Activated CD8-positive, alpha-beta memory T cell treated with anti-CD3 and anti-CD28 coated beads, Interleukin-2, amount 50 U/mL, for 1 hour (primary cell): Measurements from ENCODE around the gene CPEB3.
"Not testable (repeated sequence)": the region's sequence is repeated elsewhere in the genome, so short reads cannot be mapped to it uniquely, and the experiment has no call there.

Experiments used
- DNase-seq: peaks from one replicate; pipeline ENCODE4 v3.0.0-alpha.2; 2020; ENCODE audit errors: extremely low read depth

The CPEB3 gene

DNA sequence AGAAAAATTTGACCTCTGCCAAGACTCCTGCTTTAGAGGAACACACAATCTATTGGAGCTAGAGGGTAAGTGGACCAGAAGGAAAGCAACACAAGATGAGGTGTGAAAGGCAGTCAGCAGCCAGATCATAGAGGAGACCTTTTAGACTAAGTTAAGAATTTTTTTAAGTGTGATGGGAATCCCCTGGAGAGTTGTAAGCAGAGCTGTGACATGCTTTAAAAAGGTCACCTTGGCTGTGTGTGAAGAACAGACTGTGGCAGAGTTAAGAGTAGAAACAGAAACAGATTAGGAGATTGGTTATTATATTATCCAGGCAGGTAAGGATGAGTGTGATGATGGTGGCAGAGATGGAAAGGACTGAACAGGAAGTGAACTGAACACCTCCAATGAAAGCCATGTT lies 23.5 kb downstream of the CPEB3 start:
- DNase-seq, result no peak

DNA sequence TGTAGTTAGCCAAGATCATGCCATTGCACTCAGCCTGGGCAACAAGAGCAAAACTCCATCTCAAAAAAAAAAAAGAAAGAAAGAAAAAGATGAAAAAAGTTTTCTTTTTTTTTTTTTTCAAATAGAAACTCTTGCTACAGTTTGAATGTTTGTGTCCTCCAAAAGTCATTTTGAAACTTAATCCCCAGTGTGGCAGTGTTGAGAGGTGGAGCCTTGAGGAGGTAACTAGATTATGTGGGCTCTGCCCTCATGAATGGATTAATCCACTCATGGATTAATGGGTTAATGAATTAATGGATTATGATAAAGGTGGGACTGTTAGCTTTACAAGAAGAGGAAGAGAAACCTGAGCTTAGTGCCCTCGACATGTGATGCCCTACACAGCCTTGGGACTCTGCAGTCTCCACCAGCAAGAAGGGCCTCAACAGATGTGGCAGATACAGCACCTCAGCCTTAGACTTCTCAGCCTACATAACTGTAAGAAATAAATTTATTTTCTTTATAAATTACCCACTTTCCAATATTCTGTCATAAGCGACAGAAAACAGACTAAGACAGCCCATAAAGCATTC lies 25.1 kb downstream of the CPEB3 start:
- no peak for DNase-seq

DNA sequence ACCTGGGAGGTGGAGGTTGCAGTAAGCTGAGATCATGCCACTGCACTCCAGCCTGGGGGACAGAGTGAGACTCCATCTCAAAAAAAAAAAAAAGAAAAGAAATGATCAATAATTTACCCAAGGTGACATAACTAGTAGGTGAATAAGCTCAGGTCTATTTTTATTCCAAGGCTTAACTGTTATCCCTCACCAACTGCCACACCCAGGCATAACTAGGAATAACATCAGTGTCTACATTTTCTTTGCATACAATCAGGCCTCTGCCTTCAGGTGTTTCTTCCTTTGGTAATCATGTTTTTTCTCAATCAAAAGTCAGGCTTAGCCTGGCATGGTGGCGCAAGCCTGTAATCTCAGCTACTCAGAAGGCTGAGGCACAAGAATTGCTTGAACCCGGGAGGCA lies 26.6 kb downstream of the CPEB3 start:
- DNase-seq, result no peak

DNA sequence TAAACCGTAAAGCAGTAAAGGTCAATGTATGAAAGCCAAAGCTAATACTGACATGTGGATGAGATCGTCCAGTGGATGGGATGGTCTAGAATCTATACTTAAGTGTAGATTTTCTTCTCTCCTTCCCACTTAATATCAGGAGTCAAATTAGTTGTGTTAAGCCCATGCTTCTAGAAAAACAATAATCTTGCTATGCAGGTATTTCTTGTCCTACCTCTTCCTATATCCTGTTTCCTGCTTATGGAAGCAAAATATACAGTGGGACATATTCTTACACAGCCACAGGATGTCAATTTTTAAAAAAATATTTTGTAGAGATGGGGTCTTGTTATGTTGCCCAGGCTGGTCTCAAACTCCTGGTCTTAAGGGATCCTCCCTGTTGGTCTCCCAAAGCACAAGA lies 27.5 kb downstream of the CPEB3 start:
- no peak for DNase-seq

DNA sequence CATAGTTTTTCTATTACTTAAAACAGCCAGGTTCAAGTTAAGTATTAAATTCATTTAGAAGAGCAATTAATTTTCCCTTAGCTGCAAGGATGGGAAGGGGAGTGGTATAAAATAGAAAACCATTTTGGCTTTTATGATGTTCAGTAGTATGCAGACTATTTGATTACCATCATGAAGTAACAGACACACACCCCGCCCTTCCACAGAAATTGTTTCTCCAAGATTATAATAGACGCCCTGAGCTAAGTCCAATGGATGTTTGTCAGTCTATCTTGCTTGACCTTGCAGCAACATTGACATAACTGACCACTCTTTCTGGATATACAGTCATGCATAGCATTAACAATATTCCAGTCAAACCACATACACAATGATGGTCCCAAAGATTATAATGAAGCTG lies 42.3 kb downstream of the CPEB3 start:
- DNase-seq, result no peak

DNA sequence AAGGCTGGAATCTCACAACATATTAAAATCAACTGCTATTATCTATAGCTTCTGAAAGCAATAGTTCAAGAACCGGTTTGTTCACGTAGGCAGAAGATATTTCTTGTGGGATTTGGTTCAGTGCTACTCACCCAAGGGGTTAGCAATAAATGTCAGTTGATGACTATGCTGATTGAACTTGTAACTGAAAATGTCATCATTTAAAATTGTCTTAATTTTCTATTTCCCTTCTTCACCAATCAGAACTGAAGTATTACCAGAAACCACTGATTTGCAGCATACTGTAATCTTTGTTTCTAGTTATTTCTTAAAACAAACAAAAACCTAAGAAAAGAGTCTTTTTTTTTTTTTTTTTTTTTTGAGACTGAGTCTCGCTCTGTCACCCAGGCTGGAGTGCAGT lies 46.1 kb downstream of the CPEB3 start:
- DNase-seq, result no peak

DNA sequence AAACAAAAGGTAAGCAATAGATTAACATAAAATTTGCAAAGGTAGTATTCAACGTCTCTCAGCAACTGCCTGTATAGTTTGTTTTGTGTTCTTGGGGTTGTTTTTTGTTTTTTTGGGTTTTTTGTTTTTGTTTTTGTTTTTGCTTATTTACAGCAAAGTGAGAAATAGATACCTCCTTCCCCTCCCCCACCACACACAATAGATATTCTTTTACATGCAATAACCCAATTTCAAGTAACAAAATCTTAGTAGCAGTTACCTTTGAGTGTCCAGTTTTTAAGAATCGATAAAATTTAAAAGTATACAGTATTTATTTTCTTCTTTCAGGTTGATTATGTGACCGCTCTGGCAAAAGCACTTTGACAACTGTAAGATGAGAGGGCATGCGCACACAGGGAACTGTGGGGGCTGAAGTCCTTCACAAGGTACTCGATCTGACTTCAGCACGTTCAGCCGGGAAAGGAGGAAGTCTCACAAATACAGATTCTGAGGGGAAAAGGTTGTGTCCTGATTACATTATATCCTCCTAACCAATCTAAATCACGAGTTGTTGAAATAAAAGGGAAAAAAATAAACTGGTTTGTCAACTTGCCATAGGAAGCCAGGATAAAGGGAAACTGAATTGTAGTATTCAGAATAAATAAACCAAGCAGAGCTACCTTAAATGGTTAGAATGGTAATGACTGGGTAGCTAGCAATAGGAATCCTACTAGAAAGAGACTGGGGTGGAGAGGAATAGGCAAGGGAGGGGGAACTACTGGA lies 47.8 kb downstream of the CPEB3 start:
- no peak for DNase-seq

DNA sequence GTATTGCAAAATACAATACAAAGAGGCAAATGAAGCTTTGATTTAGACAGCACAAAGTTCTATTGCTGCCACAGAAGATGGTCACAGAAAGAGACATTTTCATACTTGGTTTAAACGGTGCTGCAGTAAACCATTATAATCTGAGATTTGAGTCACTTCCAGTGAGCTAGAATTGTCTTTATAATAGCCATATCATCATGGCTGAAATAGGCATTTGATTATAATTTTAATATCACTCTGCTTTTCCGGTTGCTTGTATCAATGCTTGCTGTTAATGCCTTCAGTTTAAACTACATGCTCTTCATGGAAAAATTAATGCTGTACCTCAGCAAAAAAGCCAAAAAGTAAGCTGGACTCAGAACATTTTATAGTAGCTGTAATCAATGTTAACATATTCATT lies 48.5 kb downstream of the CPEB3 start:
- DNase-seq, result no peak

DNA sequence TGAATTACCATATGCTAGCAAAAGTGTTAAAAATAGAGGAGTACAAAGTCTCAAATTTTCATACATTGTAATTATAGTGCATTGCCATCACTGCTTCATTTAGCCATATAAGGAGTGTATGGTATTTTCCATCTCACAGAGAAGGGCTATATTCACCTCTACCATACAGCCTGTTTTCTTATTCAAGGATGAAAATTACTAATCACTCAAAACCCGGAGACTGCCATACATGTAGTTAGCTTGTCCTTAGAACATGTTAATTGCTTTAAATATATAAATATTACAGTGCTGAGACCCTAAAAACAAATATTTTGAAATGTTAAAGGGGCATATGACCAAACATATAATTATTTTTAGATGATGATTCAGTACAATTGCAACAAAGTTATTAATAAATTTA lies 49.4 kb downstream of the CPEB3 start:
- DNase-seq, result no peak

DNA sequence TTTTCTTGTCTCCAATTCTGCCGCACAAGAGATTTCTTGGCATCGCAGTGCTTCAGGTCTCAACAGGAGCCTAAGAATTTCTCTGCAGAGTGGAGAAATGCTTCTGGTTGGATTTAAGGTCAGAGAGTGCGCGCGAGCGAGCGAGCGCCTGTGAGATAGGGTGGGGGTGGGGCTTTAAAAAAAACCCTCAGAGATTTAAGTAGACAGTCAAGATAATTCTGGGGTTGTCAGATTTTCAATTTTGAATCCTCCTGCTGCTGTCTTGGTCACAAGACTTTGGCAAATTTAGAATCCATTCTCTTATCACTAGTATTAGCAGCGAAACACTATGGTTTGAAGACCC lies 49.7 kb downstream of the CPEB3 start:
- no peak for DNase-seq

DNA sequence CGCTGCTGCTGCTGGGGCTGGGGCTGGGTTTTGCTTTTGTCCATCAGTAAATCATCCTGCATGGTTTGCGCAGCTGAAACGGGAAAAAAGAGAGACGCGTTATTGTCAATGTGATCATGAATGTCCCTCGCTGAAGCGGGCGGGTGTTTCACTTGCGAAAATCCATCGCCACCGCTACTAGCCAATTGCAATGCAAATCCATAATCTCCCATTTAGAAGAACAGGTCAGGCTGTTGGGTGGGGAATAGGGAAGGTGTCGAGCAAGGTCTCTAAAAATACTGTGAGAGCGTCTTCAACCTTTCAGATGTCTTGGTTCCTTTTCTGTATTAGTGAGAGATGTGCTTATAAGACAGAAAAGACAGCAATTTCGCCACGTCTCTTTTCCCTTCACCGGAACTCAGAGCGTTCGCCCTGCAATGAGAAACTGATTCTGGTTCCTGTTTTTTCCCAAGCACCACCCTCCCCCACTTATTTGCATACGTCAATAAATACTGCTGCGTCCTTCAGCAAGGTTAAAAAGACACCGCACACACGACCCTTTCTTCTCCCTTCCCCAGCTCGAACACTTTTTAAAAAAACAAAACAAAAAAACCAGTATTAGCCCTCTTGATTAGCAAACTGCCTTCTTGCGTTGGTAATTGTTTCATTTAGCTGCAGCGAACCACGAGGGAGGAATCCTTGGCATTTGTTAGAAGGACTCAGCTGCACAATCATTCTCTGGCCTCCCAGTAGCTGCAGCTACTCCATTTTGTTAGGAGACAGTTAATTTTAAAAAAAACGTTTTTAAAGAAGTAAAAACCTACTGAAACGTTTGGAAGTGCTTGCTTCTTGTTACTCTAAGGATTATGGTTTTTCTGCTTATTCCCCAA lies 50.4 kb downstream of the CPEB3 start:
- DNase-seq, result no peak

DNA sequence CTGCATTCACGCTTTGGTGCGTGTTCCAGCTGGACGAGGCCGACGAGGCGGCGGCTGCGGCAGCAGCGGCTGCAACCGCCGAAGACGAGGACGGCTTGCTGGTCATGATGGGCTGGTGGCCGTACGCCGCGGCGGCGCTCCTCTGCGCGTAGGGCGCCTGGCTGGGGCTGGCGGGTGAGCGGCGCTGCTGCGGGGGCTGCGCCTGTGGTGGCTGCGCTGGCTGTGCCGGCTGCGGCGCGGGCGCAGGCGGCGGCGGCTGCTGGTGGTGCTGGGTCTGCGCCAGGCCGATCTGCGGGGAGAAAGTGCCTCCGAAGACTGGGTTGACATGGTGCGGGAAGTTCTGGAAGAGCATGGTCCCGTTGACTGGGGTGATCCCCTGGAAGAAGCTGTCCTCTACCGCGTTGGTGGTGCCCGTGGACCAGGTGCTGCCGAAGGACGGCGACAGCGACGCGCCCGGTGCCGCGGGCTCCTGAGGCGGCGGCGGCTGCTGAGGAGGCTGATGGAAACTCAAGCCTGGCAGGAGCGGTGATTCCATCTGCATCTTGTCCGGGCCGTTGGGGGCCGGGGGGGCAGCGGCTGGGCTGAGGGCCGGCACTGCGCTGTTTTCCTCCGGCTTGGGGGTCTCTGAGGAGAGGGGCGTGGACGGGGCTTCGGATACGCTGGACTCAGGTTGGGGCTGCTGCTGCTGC lies 51.1 kb downstream of the CPEB3 start:
- no peak for DNase-seq

DNA sequence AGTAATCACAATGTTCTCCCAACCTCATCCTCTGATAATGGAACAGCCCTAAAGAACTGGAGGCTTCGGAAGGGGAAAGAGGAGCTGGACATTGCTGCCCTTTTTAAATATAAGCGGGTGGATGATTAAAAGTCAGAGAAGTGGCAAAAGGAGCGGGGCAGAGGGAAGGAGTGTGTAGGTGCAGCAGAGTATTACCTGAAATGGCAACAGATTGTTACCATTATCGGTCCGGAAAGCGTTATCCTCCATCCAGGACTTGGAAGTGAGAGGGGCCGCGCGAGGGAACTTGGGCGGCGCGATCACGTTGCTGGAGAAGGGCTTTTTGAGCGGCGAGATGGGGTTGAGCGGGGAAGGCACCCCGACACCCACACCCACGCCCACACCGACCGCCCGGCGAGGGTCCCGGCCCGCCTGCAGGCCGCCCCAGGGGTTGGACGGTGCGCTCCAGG lies 51.7 kb downstream of the CPEB3 start:
- no peak for DNase-seq

DNA sequence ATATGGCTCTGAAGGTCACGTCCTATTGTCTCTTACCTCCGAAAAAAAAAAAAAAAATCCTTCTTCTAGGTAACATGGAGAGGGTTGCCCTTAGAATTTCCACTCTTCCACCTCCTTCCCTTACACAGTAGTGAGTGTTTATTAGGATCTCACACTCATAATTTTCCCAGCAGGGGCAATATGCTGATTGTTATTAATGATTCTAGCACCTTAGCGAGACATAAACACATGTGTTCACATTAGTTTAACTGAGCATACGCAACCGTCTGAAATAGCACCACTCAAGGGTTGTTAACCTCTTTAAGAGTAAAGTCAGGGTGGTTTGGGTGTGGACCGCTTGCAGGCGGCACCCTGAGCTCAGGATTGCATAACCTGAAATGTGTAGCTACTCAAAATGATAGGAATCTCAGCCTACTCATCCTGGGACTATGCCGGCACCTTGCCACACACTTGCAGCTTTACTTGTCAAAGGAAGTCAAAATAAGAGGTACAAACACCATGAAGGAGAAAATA lies 52.2 kb downstream of the CPEB3 start:
- no peak for DNase-seq

DNA sequence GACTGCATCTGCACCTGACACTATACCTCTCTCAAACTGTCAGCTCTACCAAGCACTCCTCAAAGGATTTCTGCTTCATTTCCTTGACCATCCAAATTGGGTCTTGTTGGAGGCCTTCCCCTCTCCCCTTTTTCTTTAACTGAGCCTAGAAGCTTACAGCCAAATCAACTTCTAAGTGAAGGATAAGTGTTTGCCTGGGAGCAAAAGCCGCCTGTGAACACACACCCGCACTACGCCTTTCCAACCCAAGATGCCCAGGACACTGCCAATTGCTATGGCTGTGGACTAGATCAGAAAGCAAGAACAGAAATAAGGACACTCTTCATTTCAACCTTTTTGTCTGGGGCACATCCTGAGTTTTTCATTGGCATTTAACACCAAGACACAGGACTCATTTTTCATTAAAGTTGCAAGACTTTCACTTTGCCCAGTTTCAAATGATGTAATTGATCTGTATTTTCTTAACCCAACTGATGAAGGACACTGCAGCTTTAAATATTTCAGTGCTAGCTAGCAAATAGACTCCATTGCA lies 52.8 kb downstream of the CPEB3 start:
- no peak for DNase-seq

DNA sequence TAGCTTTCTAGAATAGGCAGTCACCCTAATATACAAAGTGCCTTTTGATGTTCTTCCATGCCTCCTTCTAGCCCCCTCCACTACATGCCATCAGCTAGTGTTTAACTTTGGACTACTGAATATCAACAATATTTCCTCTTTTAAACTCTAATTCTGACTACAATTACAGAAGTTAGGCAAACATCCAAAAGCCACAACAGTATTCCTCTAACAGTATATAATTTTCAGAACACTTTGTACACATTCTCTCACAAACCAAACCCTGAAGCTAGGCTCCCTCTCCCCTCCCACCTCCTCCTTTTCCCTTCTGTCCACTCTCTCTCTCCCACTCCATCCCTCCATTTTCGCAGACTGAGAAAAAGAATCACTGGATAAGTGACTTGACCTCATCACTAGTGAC lies 59.7 kb downstream of the CPEB3 start:
- DNase-seq, result no peak

DNA sequence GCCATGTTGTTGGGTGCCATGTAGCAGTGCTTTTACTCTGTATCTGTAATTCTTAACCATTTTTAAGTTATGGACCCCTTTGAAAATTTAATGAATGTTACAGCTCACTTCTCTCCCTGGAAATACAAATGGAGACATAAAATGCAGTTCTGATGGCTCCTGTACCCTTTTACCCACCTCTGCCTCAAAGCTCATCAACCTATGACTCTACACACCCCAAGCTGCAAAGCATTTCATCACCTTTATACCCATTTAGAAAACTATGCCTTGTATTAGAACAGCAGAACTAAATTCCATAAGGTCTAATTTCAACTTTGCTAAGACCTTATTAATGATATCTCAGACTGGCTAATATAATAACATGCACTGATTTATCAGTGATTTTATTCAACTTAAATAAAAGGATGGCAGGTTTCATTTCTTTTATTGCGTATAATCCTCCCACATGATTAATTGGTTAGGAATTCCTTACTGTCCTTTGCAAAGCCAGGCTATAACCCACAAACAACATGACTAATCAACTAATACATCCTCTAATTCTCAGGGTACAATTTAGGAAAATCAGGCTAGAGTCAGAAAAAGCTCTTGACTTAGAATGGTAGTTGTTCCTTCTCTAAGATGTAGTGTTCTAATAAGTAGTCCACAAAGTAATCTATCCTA lies 68.1 kb downstream of the CPEB3 start:
- no peak for DNase-seq

DNA sequence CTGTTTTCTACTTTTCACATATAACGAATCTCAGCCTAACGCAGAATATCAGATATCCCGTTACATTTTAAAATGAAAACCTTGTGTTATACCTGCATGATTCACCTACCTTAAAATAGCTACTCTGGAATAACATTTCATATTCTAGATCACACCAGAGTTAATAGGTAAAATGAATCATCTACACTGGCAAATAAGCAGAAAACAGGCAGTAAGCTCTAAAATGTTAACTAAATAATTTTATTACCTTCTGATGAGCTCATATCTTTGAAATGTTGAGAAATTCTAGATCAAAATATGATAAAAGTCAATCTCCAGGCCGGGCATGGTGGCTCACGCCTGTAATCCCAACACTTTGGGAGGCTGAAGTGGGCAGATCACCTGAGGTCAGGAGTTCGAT lies 71.3 kb downstream of the CPEB3 start:
- DNase-seq, result no peak

DNA sequence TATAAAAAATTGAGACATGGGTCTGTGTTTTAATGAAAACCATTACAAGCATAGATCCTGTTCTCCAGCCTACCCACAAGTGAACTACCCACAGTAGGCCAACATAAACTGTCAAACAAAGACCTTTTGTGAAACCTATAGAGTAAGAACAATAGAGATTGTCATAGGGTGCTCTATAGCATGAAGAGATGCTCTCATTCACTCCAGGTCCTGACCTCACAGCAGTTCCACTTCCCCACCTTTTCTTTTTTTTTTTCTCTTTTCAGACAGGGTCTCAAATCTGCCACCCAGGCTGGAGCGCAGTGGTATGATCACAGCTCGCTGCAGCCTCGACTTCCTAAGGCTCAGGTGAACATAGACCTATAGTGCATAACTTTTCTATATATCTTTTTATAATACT lies 72.3 kb downstream of the CPEB3 start:
- no peak for DNase-seq

DNA sequence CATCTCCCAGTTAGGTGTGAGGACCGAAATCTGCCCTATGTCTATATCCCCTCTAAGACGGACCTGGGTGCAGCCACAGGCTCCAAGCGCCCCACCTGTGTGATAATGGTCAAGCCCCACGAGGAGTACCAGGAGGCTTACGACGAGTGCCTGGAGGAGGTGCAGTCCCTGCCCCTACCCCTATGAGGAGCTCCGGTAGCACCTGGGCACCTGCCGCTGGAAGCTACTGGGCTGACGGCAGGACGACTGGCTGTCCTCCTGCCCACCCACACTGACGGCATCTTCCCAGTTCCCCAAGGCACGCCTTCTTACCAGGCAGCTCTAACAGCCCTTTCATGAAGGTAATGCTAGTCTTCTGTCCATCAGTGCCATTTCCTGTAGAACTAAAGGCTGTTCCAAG lies 74.3 kb downstream of the CPEB3 start:
- not testable (repeated sequence) for DNase-seq

DNA sequence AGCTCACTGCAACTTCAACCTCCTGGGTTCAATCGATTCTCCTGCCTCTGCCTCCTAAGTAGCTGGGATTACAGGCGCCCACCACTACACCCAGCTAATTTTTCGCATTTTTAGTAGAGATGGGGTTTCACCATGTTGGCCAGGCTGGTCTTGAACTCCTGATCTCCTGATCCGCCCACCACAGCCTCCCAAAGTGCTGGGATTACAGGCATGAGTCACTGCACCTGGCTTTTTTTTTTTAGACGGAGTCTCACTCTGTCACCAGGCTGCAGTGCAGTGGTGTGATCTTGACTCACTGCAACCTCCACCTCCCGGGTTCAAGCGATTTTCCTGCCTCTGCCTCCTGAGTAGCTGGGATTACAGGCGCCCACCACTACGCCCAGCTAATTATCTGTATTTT lies 75.7 kb downstream of the CPEB3 start:
- DNase-seq, result not testable (repeated sequence)
